Measurements from ENCODE around the gene ANO9. TPM values are rescaled to one million over a fixed set of nuclear protein-coding genes. Genes with fewer than 3 reads are reported as not detected.
"Not testable (repeated sequence)": the region's sequence is repeated elsewhere in the genome, so short reads cannot be mapped to it uniquely, and the experiment has no call there.

Gene ANO9
- total and polyA plus RNA-seq, 5 experiments from 2014 or later: 4.8 to 78.6 (median 8.6) TPM

DNA sequence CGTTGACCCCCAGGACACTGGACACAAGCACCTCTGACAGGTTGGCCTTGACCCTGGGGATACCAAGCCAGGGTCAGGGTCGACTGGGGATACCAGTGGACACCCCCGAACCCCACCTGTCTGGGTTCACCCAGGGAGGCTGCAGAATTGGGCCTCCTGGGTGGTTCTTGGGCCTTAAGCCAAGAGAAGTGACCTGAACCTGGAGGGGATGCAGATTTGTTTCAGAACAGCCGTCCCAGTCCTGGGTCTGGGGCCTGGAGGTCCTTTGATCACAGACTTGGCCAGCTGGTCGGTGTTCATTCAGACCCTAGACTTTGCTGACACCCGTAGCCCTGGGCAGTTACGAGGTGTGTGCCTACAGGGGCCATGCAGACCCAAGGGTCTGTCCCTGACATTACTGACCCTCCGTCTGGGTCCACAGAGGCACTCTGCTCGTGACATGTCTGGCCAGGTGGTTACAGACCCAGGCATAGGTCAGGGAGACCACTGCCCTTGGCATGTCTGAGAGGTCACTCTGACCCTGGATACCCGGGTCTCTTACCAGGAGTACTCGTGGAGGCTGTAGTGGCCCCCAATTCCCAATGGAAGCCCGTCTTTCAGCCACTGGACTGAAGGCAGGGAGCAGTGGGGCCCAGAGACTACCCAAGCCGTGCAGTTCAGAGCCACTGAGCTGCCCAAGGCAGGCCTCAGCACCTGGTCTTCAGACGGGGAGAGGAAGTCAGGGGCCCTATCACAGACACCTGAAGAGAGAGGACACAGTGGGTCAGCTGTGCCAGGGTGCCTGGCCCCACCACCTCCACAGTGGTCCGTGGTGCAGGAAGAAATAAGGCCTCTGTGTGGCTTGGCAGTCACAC lies 33.4 kb downstream of the ANO9 start:
- H3K4me3 Mint-ChIP-seq: peak overlapping the region in 1 of 10 donors; percentile 26
- no peaks in the 10 kb centered on the region for H3K27me3 Mint-ChIP-seq
- peaks cover 9 to 40% (median 23%) of the 10 kb centered on the region in 4 donors for H3K4me1 Mint-ChIP-seq
- no peak for DNase-seq
- POLR2A ChIA-PET: interaction anchor here (0.9 to 6.7 kb wide), 12 partner anchors 7 to 200 kb away, joined by 3 to 135 read pairs (median 12); partner anchors contain the start of genes ANO9, BET1L, LRRC56 and PTDSS2
- H3K36me3 Mint-ChIP-seq: peaks cover 0 to 9% (median 0%) of the 10 kb centered on the region in 3 donors
- peak overlapping the region in 8 of 10 donors; percentile 43 to 93 (median 54) for H3K27ac Mint-ChIP-seq
- no peak for ATAC-seq
- H3K9me3 Mint-ChIP-seq: no peaks in the 10 kb centered on the region

DNA sequence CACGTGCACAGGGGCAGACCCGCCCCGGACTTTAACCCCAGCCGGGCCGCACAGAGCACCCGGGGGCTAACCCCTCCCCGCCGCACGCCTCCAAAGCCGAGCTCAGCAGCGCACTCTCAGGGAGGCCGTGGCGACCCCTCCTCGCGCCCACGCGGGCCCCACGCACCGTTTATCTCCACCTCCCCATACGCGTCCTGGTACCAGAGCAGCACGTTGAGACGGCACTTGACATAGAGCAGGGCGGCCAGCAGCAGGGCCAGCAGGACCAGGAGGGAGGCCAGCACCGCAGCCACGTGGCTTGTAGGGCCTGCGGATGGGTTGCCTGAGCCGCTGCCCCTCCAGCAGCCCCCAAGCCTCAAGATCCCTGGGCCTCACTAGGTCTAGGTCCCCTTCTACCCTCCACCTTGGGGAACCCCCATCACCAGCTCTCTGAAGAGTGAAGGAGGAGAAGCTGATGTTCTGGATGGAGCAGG lies 34.1 kb downstream of the ANO9 start:
- Mint-ChIP-seq H3K9me3 (no peaks in the 10 kb centered on the region), H3K4me3 (peak overlapping the region in 6 of 10 donors; percentile 11 to 63 (median 56)), H3K27me3 (no peaks in the 10 kb centered on the region), H3K27ac (peak overlapping the region in 8 of 10 donors; percentile 43 to 93 (median 81)), H3K4me1 (peaks cover 7 to 33% (median 17%) of the 10 kb centered on the region in 4 donors), H3K36me3 (peaks cover 0 to 9% (median 0%) of the 10 kb centered on the region in 3 donors)
- DNase-seq: peak in 6 of 10 donors; percentile 38 to 75 (median 50)
- POLR2A ChIA-PET: interaction anchor here (0.7 to 6.7 kb wide), 22 partner anchors 8 to 199 kb away, joined by 3 to 135 read pairs (median 5); partner anchors contain the start of genes ANO9, BET1L, LRRC56 and PGGHG
- peak; percentile 16 to 23 for ATAC-seq

DNA sequence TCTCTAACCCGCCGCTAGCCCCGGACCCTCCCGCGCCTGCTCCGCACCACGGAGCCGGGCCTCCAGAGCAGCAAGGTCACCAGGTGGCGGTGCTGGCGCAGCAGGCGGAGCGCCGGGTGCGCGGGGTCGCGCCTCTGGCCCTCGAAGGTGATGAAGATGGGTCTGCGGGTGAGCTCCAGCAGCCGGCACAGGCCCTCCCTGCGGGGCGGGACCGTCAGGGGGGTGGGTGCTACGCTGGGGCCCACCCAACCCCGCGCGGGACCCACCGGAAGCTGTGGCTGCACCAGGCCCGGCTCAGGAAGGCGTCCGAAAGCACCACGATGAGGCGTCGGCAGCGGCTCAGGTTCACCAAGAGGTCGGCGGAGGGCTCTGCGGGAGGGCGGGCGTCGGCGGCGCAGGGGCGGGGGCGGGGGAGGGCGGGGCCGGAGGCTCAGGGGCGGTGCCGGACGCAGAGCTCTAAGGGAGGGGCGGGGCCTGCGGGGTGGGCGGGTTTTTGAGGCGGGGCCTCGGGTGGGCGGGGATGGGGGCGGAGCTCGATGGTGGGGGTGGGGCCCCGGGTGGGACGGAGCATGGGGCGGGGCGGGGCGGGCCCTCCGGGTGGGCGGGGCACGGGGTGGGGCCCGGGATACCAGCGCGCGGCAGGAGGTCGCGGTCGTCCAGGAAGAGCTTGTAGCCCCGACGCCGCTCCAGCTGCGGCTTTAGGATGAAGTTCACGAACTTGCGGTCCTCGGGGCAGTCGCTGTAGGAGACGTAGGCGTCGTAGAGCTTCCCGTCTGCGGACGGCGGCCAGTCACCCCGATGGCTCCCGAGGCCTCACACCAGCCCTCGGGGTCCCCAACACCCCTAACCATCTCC lies 34.8 kb downstream of the ANO9 start:
- H3K4me1 Mint-ChIP-seq: peaks cover 7 to 31% (median 15%) of the 10 kb centered on the region in 4 donors
- ATAC-seq (peak; percentile 90 to 95), DNase-seq (peak; percentile 90 to 98 (median 95))
- H3K4me3 Mint-ChIP-seq: peak overlapping the region in 7 of 10 donors; percentile 22 to 76 (median 58)
- POLR2A ChIA-PET: interaction anchor here (0.6 to 6.7 kb wide), 32 partner anchors 9 to 199 kb away, joined by 3 to 135 read pairs (median 4); partner anchors contain the start of genes ANO9, BET1L, LRRC56 and PGGHG
- no peaks in the 10 kb centered on the region for H3K27me3 Mint-ChIP-seq
- peaks cover 0 to 9% (median 0%) of the 10 kb centered on the region in 3 donors for H3K36me3 Mint-ChIP-seq
- H3K9me3 Mint-ChIP-seq: no peaks in the 10 kb centered on the region
- H3K27ac Mint-ChIP-seq: peak overlapping the region in 9 of 10 donors; percentile 43 to 93 (median 79)

DNA sequence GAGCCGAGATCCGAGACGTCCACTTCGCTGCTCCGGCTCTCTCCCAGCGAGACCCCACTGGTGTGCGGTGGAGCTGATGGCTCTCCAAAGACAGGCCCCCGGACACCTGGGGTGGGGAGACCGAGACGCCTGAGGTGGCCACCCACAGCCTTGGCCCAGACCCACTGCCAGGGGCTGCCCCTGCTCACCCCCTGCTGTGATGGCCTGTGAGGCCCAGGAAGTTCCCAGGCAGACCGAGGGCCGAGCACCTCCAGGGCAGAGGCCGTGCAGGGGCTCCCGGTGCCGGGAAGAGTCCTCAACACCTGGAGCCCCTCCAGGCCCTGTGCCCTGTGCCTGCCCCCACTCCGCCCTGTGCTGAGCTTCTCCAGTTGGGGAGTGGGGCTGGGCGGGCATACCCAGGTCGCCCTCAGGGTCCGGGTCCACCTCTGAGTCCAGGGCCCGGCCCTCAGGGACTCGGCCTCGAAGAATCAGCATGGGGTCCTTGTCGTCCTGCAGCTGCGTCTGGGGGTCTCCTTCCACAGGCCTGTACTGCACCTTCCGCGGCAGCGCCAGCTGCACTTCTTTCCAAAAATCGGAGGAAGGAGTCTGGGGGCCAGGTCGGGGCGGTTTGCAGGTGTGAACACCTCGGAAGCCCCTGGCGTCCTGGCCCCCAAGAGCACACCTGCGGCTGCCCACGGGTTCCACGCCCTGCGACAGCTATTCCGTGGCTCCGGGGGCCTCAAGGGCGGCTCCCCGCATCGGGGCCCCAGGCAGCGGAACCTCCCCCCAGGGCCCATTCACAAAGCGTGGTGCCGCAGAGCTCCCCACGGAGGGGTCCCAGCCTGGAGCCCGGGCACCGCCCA lies 35.6 kb downstream of the ANO9 start:
- no peaks in the 10 kb centered on the region for H3K9me3 Mint-ChIP-seq
- no peaks in the 10 kb centered on the region for H3K27me3 Mint-ChIP-seq
- DNase-seq: no peak
- H3K4me1 Mint-ChIP-seq: peaks cover 7 to 31% (median 15%) of the 10 kb centered on the region in 4 donors
- peak overlapping the region in 6 of 10 donors; percentile 20 to 69 (median 41) for H3K4me3 Mint-ChIP-seq
- peaks cover 0 to 9% (median 0%) of the 10 kb centered on the region in 3 donors for H3K36me3 Mint-ChIP-seq
- POLR2A ChIA-PET: interaction anchor here (0.6 to 6.7 kb wide), 31 partner anchors 9 to 413 kb away, joined by 3 to 135 read pairs (median 5); partner anchors contain the start of genes ANO9, BET1L, LRRC56 and PTDSS2
- peak overlapping the region in 8 of 10 donors; percentile 11 to 92 (median 73) for H3K27ac Mint-ChIP-seq
- no peak for ATAC-seq

DNA sequence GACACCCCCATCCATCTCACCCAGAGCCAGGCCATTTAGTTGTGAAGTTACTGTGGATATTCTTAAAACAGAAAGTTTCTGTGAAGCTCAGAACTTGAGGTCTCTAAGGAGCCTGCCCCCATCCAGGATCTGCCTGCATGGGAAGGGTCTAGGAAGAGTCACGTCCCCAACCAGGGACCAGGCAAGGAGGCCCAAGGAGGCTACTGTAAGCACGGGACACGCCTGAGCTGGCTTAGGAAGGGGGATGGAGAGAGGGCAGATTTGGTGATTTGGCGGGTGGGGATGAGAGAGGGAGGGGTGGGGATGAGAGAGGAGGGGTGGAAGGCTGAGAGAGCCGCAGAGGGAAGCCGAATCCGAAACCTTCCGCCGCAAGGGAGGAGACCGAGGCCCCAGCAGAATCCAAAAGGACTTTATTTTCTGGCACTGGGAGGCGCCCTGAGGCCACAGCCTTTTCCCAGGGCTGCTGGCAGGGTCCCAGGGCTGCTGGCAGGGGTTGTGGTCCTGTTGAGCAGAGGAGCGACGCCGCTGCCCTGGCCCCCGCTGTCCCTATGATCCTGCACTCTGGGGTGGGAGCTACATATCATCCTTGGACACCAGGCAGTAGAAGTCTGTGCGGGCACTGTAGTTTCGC lies 36.4 kb downstream of the ANO9 start:
- H3K4me1 Mint-ChIP-seq: peaks cover 7 to 31% (median 15%) of the 10 kb centered on the region in 4 donors
- no peaks in the 10 kb centered on the region for H3K27me3 Mint-ChIP-seq
- peaks cover 0 to 9% (median 0%) of the 10 kb centered on the region in 3 donors for H3K36me3 Mint-ChIP-seq
- no peaks in the 10 kb centered on the region for H3K9me3 Mint-ChIP-seq
- POLR2A ChIA-PET: interaction anchor here (0.6 to 6.7 kb wide), 15 partner anchors 9 to 414 kb away, joined by 3 to 135 read pairs (median 5); partner anchors contain the start of genes BET1L, PTDSS2, RIC8A and SIGIRR
- no peak for DNase-seq
- ATAC-seq: no peak
- peak overlapping the region; percentile 29 to 92 (median 68) for H3K27ac Mint-ChIP-seq
- H3K4me3 Mint-ChIP-seq: peak overlapping the region in 8 of 10 donors; percentile 20 to 61 (median 47)

DNA sequence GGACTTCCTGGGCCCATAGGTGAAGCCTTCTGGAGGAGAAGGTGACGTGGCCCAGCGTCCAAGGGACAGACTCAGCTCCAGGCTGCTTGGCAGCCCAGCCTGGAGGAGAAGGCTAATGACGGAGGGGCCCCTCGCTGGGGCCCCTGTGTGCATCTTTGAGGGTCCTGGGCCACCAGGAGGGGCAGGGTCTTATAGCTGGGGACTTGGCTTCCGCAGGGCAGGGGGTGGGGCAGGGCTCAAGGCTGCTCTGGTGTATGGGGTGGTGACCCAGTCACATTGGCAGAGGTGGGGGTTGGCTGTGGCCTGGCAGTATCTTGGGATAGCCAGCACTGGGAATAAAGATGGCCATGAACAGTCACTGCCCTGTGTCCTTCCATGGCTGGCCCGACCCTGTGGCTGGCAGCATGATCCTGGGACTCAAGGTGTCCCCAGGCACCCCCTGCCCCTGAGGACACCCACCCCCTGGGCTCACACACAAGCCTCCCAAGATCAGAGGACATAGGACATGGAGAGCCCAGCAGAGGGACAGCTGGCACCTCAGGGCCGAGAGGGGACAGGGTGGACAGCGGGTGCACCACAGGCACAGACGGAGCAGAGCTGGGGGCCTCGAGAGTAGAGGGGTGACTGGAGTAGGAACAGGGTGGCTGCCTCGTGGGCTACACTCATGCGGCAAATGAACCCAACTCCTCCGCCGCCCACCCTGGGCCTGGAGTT lies 37.1 kb downstream of the ANO9 start:
- ATAC-seq (no peak), DNase-seq (no peak)
- H3K27ac Mint-ChIP-seq: peak overlapping the region in 9 of 10 donors; percentile 15 to 92 (median 41)
- peaks cover 0 to 1% (median 0%) of the 10 kb centered on the region in 5 donors for H3K27me3 Mint-ChIP-seq
- no peaks in the 10 kb centered on the region for H3K9me3 Mint-ChIP-seq
- peaks cover 8 to 31% (median 15%) of the 10 kb centered on the region in 4 donors for H3K4me1 Mint-ChIP-seq
- H3K4me3 Mint-ChIP-seq: peak overlapping the region in 2 of 10 donors; percentile 27 to 47
- peaks cover 0 to 7% (median 0%) of the 10 kb centered on the region in 3 donors for H3K36me3 Mint-ChIP-seq
- POLR2A ChIA-PET: interaction anchor here (0.6 to 6.7 kb wide), 6 partner anchors 11 to 131 kb away, joined by 3 to 135 read pairs (median 12); partner anchors contain the start of genes PTDSS2 and SIGIRR

DNA sequence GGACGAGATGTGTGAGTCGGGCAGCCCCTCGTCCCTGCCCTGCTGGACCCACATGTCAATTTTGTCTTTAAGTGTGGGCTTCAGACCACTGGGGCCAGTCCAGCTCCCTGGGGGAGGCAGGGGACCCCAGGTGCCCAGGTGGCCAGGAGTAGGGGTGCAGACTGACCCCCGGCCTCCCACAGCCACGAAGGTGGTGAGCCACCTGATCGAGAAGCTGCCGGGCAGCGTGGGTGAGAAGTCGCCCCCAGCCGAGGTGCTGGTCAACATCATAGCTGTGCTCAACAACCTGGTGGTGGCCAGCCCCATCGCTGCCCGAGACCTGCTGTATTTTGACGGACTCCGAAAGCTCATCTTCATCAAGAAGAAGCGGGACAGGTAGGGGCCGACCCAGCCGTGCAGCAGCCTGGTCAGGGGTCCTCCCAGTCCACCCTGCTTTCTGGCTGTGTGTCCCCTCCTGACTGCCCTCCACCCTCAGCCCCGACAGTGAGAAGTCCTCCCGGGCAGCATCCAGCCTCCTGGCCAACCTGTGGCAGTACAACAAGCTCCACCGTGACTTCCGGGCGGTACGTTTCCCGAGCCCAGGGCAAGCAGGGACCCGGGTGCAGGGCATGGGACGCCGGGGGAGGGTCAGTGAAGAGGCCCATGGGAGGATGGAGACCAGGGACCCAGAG lies 37.9 kb downstream of the ANO9 start:
- Mint-ChIP-seq H3K27ac (peak overlapping the region in 3 of 10 donors; percentile 20 to 60 (median 59)), H3K4me1 (peaks cover 9 to 29% (median 12%) of the 10 kb centered on the region in 4 donors), H3K9me3 (no peaks in the 10 kb centered on the region), H3K27me3 (peaks cover 0 to 4% (median 0%) of the 10 kb centered on the region in 5 donors), H3K4me3 (peak overlapping the region in 1 of 10 donors; percentile 45), H3K36me3 (peaks cover 0 to 6% (median 0%) of the 10 kb centered on the region in 3 donors)
- ATAC-seq (no peak), DNase-seq (no peak)
- POLR2A ChIA-PET: interaction anchor here (0.6 to 6.7 kb wide), 7 partner anchors 11 to 197 kb away, joined by 3 to 100 read pairs (median 3); partner anchors contain the start of genes BET1L, RIC8A and SIGIRR

DNA sequence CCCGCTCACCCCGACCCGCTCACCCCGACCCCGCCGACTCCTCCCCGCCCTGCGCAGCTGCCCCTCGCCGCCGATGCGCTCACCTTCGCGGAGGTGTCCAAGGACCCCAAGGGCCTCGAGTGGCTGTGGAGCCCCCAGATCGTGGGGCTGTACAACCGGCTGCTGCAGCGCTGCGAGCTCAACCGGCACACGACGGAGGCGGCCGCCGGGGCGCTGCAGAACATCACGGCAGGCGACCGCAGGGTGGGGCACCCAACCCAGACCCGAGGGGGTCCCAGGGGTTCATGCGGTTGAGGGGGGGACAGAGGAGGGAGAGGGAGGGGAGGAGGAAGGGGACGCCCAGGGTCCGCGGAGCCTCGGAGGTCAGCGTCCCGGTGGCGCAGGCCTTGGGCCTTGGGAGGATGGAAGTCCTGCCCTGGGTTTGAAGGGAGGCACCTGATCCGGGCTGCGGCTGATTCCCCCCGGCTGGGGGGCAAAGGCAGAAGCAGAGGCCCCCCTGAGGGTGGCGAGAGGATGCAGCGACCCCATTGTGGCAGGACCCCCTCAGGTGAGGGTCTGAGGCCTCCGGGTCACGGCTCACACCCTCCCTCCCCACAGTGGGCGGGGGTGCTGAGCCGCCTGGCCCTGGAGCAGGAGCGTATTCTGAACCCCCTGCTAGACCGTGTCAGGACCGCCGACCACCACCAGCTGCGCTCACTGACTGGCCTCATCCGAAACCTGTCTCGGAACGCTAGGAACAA lies 38.6 kb downstream of the ANO9 start:
- Mint-ChIP-seq H3K4me1 (peaks cover 5 to 22% (median 11%) of the 10 kb centered on the region in 4 donors), H3K27me3 (peaks cover 0 to 4% (median 0%) of the 10 kb centered on the region in 5 donors), H3K9me3 (no peaks in the 10 kb centered on the region), H3K27ac (no peak overlapping the region), H3K36me3 (peaks cover 0 to 6% (median 0%) of the 10 kb centered on the region in 3 donors), H3K4me3 (peak overlapping the region in 1 of 10 donors; percentile 45)
- DNase-seq (no peak), ATAC-seq (no peak)
- POLR2A ChIA-PET: interaction anchor here (0.9 to 6.7 kb wide), 5 partner anchors 11 to 196 kb away, joined by 3 to 100 read pairs (median 3); partner anchors contain the start of genes BET1L, RIC8A and SIGIRR

DNA sequence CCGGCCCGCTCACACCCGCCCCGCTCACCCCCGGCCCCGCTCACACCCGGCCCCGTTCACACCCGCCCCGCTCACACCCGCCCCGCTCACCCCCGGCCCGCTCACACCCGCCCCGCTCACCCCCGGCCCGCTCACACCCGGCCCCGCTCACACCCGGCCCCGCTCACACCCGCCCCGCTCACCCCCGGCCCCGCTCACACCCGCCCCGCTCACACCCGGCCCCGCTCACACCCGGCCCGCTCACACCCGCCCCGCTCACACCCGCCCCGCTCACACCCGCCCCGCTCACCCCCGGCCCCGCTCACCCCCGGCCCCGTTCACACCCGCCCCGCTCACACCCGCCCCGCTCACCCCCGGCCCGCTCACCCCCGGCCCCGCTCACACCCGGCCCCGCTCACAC lies 40.6 kb downstream of the ANO9 start:
- POLR2A ChIA-PET, H3K27me3 Mint-ChIP-seq, H3K4me3 Mint-ChIP-seq: not testable (repeated sequence)

More for the DNA sequence above, 40.6 kb downstream of the ANO9 start:
- H3K9me3 Mint-ChIP-seq, DNase-seq, ATAC-seq, H3K27ac Mint-ChIP-seq, H3K36me3 Mint-ChIP-seq: not testable (repeated sequence)
- peaks cover 8 to 16% (median 8%) of the 10 kb centered on the region in 4 donors for H3K4me1 Mint-ChIP-seq
